Activated naive CD4-positive, alpha-beta T cell treated with anti-CD3 and anti-CD28 coated beads, Interleukin-2, amount 50 U/mL, for 24 hours (primary cell): Measurements from ENCODE around the gene HERC3.
A peak's percentile ranks its signal among the peaks of the same experiment; 100 is the strongest.
"Not testable (repeated sequence)": the region's sequence is repeated elsewhere in the genome, so short reads cannot be mapped to it uniquely, and the experiment has no call there.

Experiments used
- H3K27ac Mint-ChIP-seq: one replicate; pipeline ENCODE4 v1.8.0; 2021; ENCODE audit warnings: mild to moderate bottlenecking, mixed read lengths
- H3K27me3 Mint-ChIP-seq: one replicate; pipeline ENCODE4 v1.8.0; 2021; ENCODE audit warnings: mixed read lengths
- H3K36me3 Mint-ChIP-seq: one replicate; pipeline ENCODE4 v1.8.0; 2021; ENCODE audit warnings: mixed read lengths
- H3K4me1 Mint-ChIP-seq: one replicate; pipeline ENCODE4 v1.8.0; 2021; ENCODE audit warnings: mixed read lengths
- H3K4me3 Mint-ChIP-seq: one replicate; pipeline ENCODE4 v1.8.0; 2021; ENCODE audit warnings: mild to moderate bottlenecking, mixed read lengths
- H3K9me3 Mint-ChIP-seq: one replicate; pipeline ENCODE4 v1.8.0; 2021; ENCODE audit warnings: mixed read lengths

Gene HERC3

GRCh38 chr4:88599298-88599697 lies 7.0 kb downstream of the HERC3 start:
- Mint-ChIP-seq H3K36me3 (peaks cover 21% of the 10 kb centered on the region), H3K4me1 (peaks cover 86% of the 10 kb centered on the region), H3K27ac (peak overlapping the region; percentile 66), H3K27me3 (no peaks in the 10 kb centered on the region), H3K4me3 (peak overlapping the region; percentile 54), H3K9me3 (no peaks in the 10 kb centered on the region)

- peaks cover 86% of the 10 kb centered on the region for H3K4me1 Mint-ChIP-seq
- H3K27me3 Mint-ChIP-seq, result no peaks in the 10 kb centered on the region
- peak overlapping the region; percentile 54 for H3K4me3 Mint-ChIP-seq
- no peaks in the 10 kb centered on the region for H3K9me3 Mint-ChIP-seq
- H3K27ac Mint-ChIP-seq, result peak overlapping the region; percentile 66
- H3K36me3 Mint-ChIP-seq, result peaks cover 25% of the 10 kb centered on the region
These were observed 7.4 kb downstream of the HERC3 start for GRCh38 chr4:88599714-88600113.

GRCh38 chr4:88600176-88600838 lies 8.0 kb downstream of the HERC3 start:
- Mint-ChIP-seq H3K4me1 (peaks cover 88% of the 10 kb centered on the region), H3K4me3 (no peak overlapping the region), H3K36me3 (peaks cover 28% of the 10 kb centered on the region), H3K9me3 (no peaks in the 10 kb centered on the region), H3K27me3 (no peaks in the 10 kb centered on the region), H3K27ac (peak overlapping the region; percentile 46)

GRCh38 chr4:88604978-88605678 lies 12.8 kb downstream of the HERC3 start:
- Mint-ChIP-seq H3K4me3 (no peak overlapping the region), H3K36me3 (peaks cover 38% of the 10 kb centered on the region), H3K9me3 (no peaks in the 10 kb centered on the region), H3K27ac (peak overlapping the region; percentile 76), H3K4me1 (peaks cover 79% of the 10 kb centered on the region), H3K27me3 (no peaks in the 10 kb centered on the region)

- Mint-ChIP-seq H3K27me3 (no peaks in the 10 kb centered on the region), H3K9me3 (no peaks in the 10 kb centered on the region), H3K4me3 (no peak overlapping the region)
These were observed 13.5 kb downstream of the HERC3 start for GRCh38 chr4:88605736-88606135.

GRCh38 chr4:88606832-88607231 lies 14.6 kb downstream of the HERC3 start:
- Mint-ChIP-seq H3K36me3 (peaks cover 41% of the 10 kb centered on the region), H3K27ac (peak overlapping the region; percentile 46), H3K9me3 (no peaks in the 10 kb centered on the region), H3K4me3 (no peak overlapping the region), H3K4me1 (peaks cover 83% of the 10 kb centered on the region), H3K27me3 (no peaks in the 10 kb centered on the region)

More at GRCh38 chr4:88605736-88606135, 13.5 kb downstream of the HERC3 start:
- H3K4me1 Mint-ChIP-seq, result peaks cover 80% of the 10 kb centered on the region
- peaks cover 37% of the 10 kb centered on the region for H3K36me3 Mint-ChIP-seq
- H3K27ac Mint-ChIP-seq, result peak overlapping the region; percentile 36

GRCh38 chr4:88609387-88609786 lies 17.1 kb downstream of the HERC3 start:
- no peak overlapping the region for H3K4me3 Mint-ChIP-seq
- no peaks in the 10 kb centered on the region for H3K9me3 Mint-ChIP-seq
- H3K27me3 Mint-ChIP-seq, result no peaks in the 10 kb centered on the region
- H3K27ac Mint-ChIP-seq, result peak overlapping the region; percentile 96
- H3K4me1 Mint-ChIP-seq, result peaks cover 87% of the 10 kb centered on the region
- H3K36me3 Mint-ChIP-seq, result peaks cover 38% of the 10 kb centered on the region

GRCh38 chr4:88609794-88610193 lies 17.5 kb downstream of the HERC3 start:
- Mint-ChIP-seq H3K4me1 (peaks cover 87% of the 10 kb centered on the region), H3K27ac (peak overlapping the region; percentile 96), H3K36me3 (peaks cover 35% of the 10 kb centered on the region)
- H3K4me3 Mint-ChIP-seq, H3K27me3 Mint-ChIP-seq, H3K9me3 Mint-ChIP-seq: not testable (repeated sequence)

GRCh38 chr4:88610771-88611170 lies 18.5 kb downstream of the HERC3 start:
- Mint-ChIP-seq H3K4me3 (no peak overlapping the region), H3K27me3 (no peaks in the 10 kb centered on the region), H3K9me3 (no peaks in the 10 kb centered on the region), H3K36me3 (peaks cover 32% of the 10 kb centered on the region), H3K27ac (peak overlapping the region; percentile 99), H3K4me1 (peaks cover 84% of the 10 kb centered on the region)

- Mint-ChIP-seq H3K4me1 (peaks cover 90% of the 10 kb centered on the region), H3K27me3 (no peaks in the 10 kb centered on the region), H3K27ac (peak overlapping the region; percentile 99)
These were observed 21.2 kb downstream of the HERC3 start for GRCh38 chr4:88613417-88613875.

GRCh38 chr4:88614058-88614457 lies 21.8 kb downstream of the HERC3 start:
- peaks cover 15% of the 10 kb centered on the region for H3K36me3 Mint-ChIP-seq
- H3K4me3 Mint-ChIP-seq, result no peak overlapping the region
- H3K27ac Mint-ChIP-seq, result peak overlapping the region; percentile 99
- no peaks in the 10 kb centered on the region for H3K9me3 Mint-ChIP-seq
- peaks cover 91% of the 10 kb centered on the region for H3K4me1 Mint-ChIP-seq
- no peaks in the 10 kb centered on the region for H3K27me3 Mint-ChIP-seq

More at GRCh38 chr4:88613417-88613875, 21.2 kb downstream of the HERC3 start:
- Mint-ChIP-seq H3K9me3 (no peaks in the 10 kb centered on the region), H3K36me3 (peaks cover 18% of the 10 kb centered on the region), H3K4me3 (peak overlapping the region; percentile 84)

- no peak overlapping the region for H3K27ac Mint-ChIP-seq
- H3K4me3 Mint-ChIP-seq, result no peak overlapping the region
- no peaks in the 10 kb centered on the region for H3K27me3 Mint-ChIP-seq
- H3K9me3 Mint-ChIP-seq, result no peaks in the 10 kb centered on the region
- peaks cover 10% of the 10 kb centered on the region for H3K36me3 Mint-ChIP-seq
- H3K4me1 Mint-ChIP-seq, result peaks cover 86% of the 10 kb centered on the region
These were observed 24.2 kb downstream of the HERC3 start for GRCh38 chr4:88616275-88617150.

GRCh38 chr4:88618782-88619485 lies 26.7 kb downstream of the HERC3 start:
- peaks cover 24% of the 10 kb centered on the region for H3K36me3 Mint-ChIP-seq
- H3K27me3 Mint-ChIP-seq, result no peaks in the 10 kb centered on the region
- H3K9me3 Mint-ChIP-seq, result peaks cover 8% of the 10 kb centered on the region
- no peak overlapping the region for H3K27ac Mint-ChIP-seq
- H3K4me3 Mint-ChIP-seq, result no peak overlapping the region
- peaks cover 77% of the 10 kb centered on the region for H3K4me1 Mint-ChIP-seq

GRCh38 chr4:88619971-88620370 lies 27.7 kb downstream of the HERC3 start:
- Mint-ChIP-seq H3K4me1 (peaks cover 74% of the 10 kb centered on the region), H3K9me3 (peaks cover 12% of the 10 kb centered on the region), H3K27ac (no peak overlapping the region), H3K36me3 (peaks cover 32% of the 10 kb centered on the region), H3K4me3 (no peak overlapping the region), H3K27me3 (no peaks in the 10 kb centered on the region)

GRCh38 chr4:88621763-88622327 lies 29.6 kb downstream of the HERC3 start:
- peaks cover 13% of the 10 kb centered on the region for H3K9me3 Mint-ChIP-seq
- H3K36me3 Mint-ChIP-seq, result peaks cover 40% of the 10 kb centered on the region
- H3K4me3 Mint-ChIP-seq, result no peak overlapping the region
- peak overlapping the region; percentile 77 for H3K27ac Mint-ChIP-seq
- H3K27me3 Mint-ChIP-seq, result no peaks in the 10 kb centered on the region
- peaks cover 75% of the 10 kb centered on the region for H3K4me1 Mint-ChIP-seq
